HCT116 (cell line): Measurements from ENCODE around the gene SLC5A5. TPM values are rescaled to one million over a fixed set of nuclear protein-coding genes. Genes with fewer than 3 reads are reported as not detected.

ENCODE experiments used
- ATAC-seq: fragments of 200-7000 bp; cut with Tn5 transposase; 2 replicates; pipeline ENCODE4 v1.9.1; 2020; ENCODE audit warnings: mild to moderate bottlenecking, moderate library complexity
- BruUV-seq: library from RNA; stranded (reverse); fragments of 400-500 nt; replicated peaks from 2 replicates; lab custom pipeline; 2021; lab: Mats Ljungman, UMichigan
- CTCF ChIA-PET: fragments of 300-600 bp; sonication (Branson Sonifier 250); formaldehyde crosslinking; loops from one replicate; lab custom pipeline; 2021; ENCODE audit warnings: antibody characterized with exemption; lab: Charles Lee
- POLR2A ChIA-PET: fragments of 300-600, 350-600 bp; sonication (Branson Sonifier 250); formaldehyde crosslinking; loops from one replicate; lab custom pipeline; 2021; ENCODE audit warnings: antibody characterized with exemption; lab: Charles Lee
- RAD21 ChIA-PET, 2 experiments: fragments of 300-600 bp; sonication (Branson Sonifier 250); formaldehyde crosslinking; loops; one replicate each; lab custom pipeline; 2023; ENCODE audit warnings: low total read pairs in 2 of 2; ENCODE audit not compliant: uncharacterized antibody in 2 of 2, unreplicated experiment in 2 of 2, low non-redundant PET in 1 of 2; lab: Charles Lee
- DNase-seq: peaks from one replicate; pipeline ENCODE4 v3.0.0-alpha.2; 2010; ENCODE audit warnings: low read depth, low spot score
- H2AFZ ChIP-seq: fragments of 200-600 bp; shearing (Covaris generic), sonication (generic); 2 replicates; pipeline ENCODE4 v1.6.1; 2017; ENCODE audit warnings: low read depth, mixed run types, mixed read lengths, antibody characterized with exemption, low read length; ENCODE audit not compliant: poor library complexity, severe bottlenecking
- H3K27ac ChIP-seq: 2 replicates; pipeline ENCODE4 v1.5.1; 2012; ENCODE audit warnings: low read depth, low read length
- H3K27me3 ChIP-seq: fragments of 200-600 bp; sonication (generic); 2 replicates; pipeline ENCODE4 v1.6.1; 2016; ENCODE audit warnings: mixed run types, low read length, mixed read lengths; ENCODE audit not compliant: insufficient read depth
- H3K36me3 ChIP-seq, 2 experiments: fragments of 200-500 bp in 1 of 2; fragments of 200-600 bp in 1 of 2; sonication (Bioruptor generic) in 1 of 2; sonication (generic) in 1 of 2; 2 replicates each; pipeline versions ENCODE4 v1.5.1 to v1.6.1; 2014 to 2016; ENCODE audit warnings: low read length in 2 of 2, inconsistent platforms in 1 of 2, mixed read lengths in 1 of 2, mixed run types in 1 of 2; ENCODE audit not compliant: insufficient read depth in 2 of 2, control insufficient read depth in 1 of 2
- H3K4me1 ChIP-seq, 2 experiments: fragments of 200-600 bp in 1 of 2; sonication (generic) in 1 of 2; 2 replicates each; pipeline versions ENCODE4 v1.5.1 to v1.6.1; 2012 to 2017; ENCODE audit warnings: low read length in 2 of 2, inconsistent platforms in 1 of 2, mild to moderate bottlenecking in 1 of 2, mixed read lengths in 1 of 2, mixed run types in 1 of 2, moderate library complexity in 1 of 2; ENCODE audit not compliant: insufficient read depth in 2 of 2, control insufficient read depth in 1 of 2
- H3K4me2 ChIP-seq: fragments of 200-600 bp; sonication (generic); 2 replicates; pipeline ENCODE4 v1.6.1; 2017; ENCODE audit warnings: mixed run types, low read length, mixed read lengths
- H3K4me3 ChIP-seq, 2 experiments: fragments of 200-600 bp in 1 of 2; sonication (generic) in 1 of 2; replicated peaks in 1 of 2; 2 replicates each; pipeline ENCODE4 v1.5.1; 2011 to 2016; ENCODE audit warnings: low read length in 2 of 2, control low read depth in 1 of 2, low read depth in 1 of 2, mild to moderate bottlenecking in 1 of 2, mixed read lengths in 1 of 2, mixed run types in 1 of 2
- H3K79me2 ChIP-seq: fragments of 200-600 bp; sonication (generic); 2 replicates; pipeline ENCODE4 v1.6.1; 2017; ENCODE audit warnings: mild to moderate bottlenecking, mixed run types, low read length, moderate library complexity, mixed read lengths; ENCODE audit not compliant: insufficient read depth
- H3K9ac ChIP-seq: fragments of 200-600 bp; sonication (generic); 2 replicates; pipeline ENCODE4 v1.6.1; 2016; ENCODE audit warnings: low read length, mixed read lengths
- H3K9me2 ChIP-seq: fragments of 200-600 bp; sonication (generic), shearing (Covaris generic); 2 replicates; pipeline ENCODE4 v1.6.1; 2017; ENCODE audit warnings: mixed run types, mild to moderate bottlenecking, moderate library complexity; ENCODE audit not compliant: insufficient read depth
- H3K9me3 ChIP-seq, 2 experiments: fragments of 200-500 bp in 1 of 2; fragments of 200-600 bp in 1 of 2; sonication (Bioruptor generic) in 1 of 2; sonication (generic) in 1 of 2; 2 replicates each; pipeline ENCODE4 v1.6.1; 2014 to 2017; ENCODE audit warnings: low read length in 2 of 2, mixed read lengths in 2 of 2, inconsistent platforms in 1 of 2, low read depth in 1 of 2, mild to moderate bottlenecking in 1 of 2, mixed run types in 1 of 2, moderate library complexity in 1 of 2; ENCODE audit not compliant: control insufficient read depth in 1 of 2, insufficient read depth in 1 of 2
- H4K20me1 ChIP-seq: fragments of 200-600 bp; sonication (generic), shearing (Covaris generic); 2 replicates; pipeline ENCODE4 v1.6.1; 2017; ENCODE audit warnings: mixed run types, mild to moderate bottlenecking, moderate library complexity; ENCODE audit not compliant: insufficient read depth
- ATF3 ChIP-seq: IDR thresholded peaks from 2 replicates; pipeline ENCODE4 v1.6.1; 2012
- CBX3 ChIP-seq: IDR thresholded peaks from 2 replicates; pipeline ENCODE4 v1.6.1; 2012; ENCODE audit warnings: low read depth
- CTCF ChIP-seq, 3 experiments: fragments of 200-600 bp in 1 of 3; sonication (generic) in 1 of 3; IDR thresholded peaks in 2 of 3; conservative IDR thresholded peaks in 1 of 3; 2 replicates each; pipeline ENCODE4 v1.5.1; 2012 to 2017; ENCODE audit warnings: low read depth in 2 of 3, low read length in 2 of 3, antibody characterized with exemption in 1 of 3, borderline replicate concordance in 1 of 3, control low read depth in 1 of 3, mild to moderate bottlenecking in 1 of 3, mixed read lengths in 1 of 3, mixed run types in 1 of 3, moderate library complexity in 1 of 3; ENCODE audit not compliant: insufficient read depth in 1 of 3
- JUND ChIP-seq: IDR thresholded peaks from 2 replicates; pipeline ENCODE4 v1.6.1; 2012
- MAX ChIP-seq: IDR thresholded peaks from 2 replicates; pipeline ENCODE4 v1.6.1; 2012
- POLR2A ChIP-seq: IDR thresholded peaks from 2 replicates; pipeline ENCODE4 v1.7.0; 2011; ENCODE audit warnings: borderline replicate concordance; ENCODE audit not compliant: insufficient read depth, insufficient read length; ENCODE audit errors: extremely low read depth
- POLR2AphosphoS5 ChIP-seq: IDR thresholded peaks from 2 replicates; pipeline ENCODE4 v1.6.1; 2011; ENCODE audit warnings: mild to moderate bottlenecking, low read depth, low read length, moderate library complexity
- SIN3A ChIP-seq: IDR thresholded peaks from 2 replicates; pipeline ENCODE4 v1.6.1; 2012; ENCODE audit warnings: low read depth
- SP1 ChIP-seq: IDR thresholded peaks from 2 replicates; pipeline ENCODE4 v1.6.1; 2012; ENCODE audit warnings: low read depth
- YY1 ChIP-seq: IDR thresholded peaks from 2 replicates; pipeline ENCODE4 v1.6.1; 2011; ENCODE audit warnings: low read length, low read depth, moderate library complexity, mild to moderate bottlenecking; ENCODE audit not compliant: insufficient replicate concordance; ENCODE audit errors: extremely low read depth
- ZFX ChIP-seq: fragments of 450-650 bp; IDR thresholded peaks from 2 replicates; pipeline ENCODE4 v1.6.1; 2017
- intact Hi-C: fragments of 100-400 bp; cut with micrococcal nuclease; formaldehyde crosslinking; loops from 2 replicates; pipeline ENCODE4 v1.10.0; 2022
- total RNA-seq: library from RNA; stranded (reverse); gene quantifications from one replicate; pipeline ENCODE4 v1.2.1, GENCODE V29; 2021; ENCODE audit not compliant: unreplicated experiment

SLC5A5 gene
- total RNA-seq, 1 experiment from 2014 or later, result 0.59 TPM

- Histone ChIP-seq H2AFZ (no peak overlapping the region), H4K20me1 (no peaks in the 10 kb centered on the region)
- no peak for DNase-seq
- TF ChIP-seq JUND (no peak), YY1 (no peak), SP1 (no peak), POLR2A (no peak), CBX3 (no peak), POLR2AphosphoS5 (no peak), ATF3 (no peak), CTCF (IDR thresholded peaks at IDR 0.05 in 2 of 3, conservative IDR thresholded peaks at IDR 0.05 in 1 of 3; ENCODE audit: borderline replicate concordance in 1 of 3, insufficient read depth in 1 of 3, low read depth in 2 of 3, low read length in 2 of 3) (no peak), ZFX (no peak), MAX (no peak), SIN3A (no peak)
- TF ChIP-seq, all 23 proteins: peak for 0
- H3K27me3 ChIP-seq, result no peaks in the 10 kb centered on the region
- peaks cover 46% of the 10 kb centered on the region for H3K79me2 ChIP-seq
- peaks cover 7 to 15% of the 10 kb centered on the region in 2 experiments for H3K4me1 ChIP-seq
- H3K9me3 ChIP-seq, result no peaks in the 10 kb centered on the region
- ATAC-seq, result no peak
- intact Hi-C loops, result loop anchor here (10.0 kb wide), 1 partner anchor 317 kb away; a partner anchor contains a TSS
- H3K9me2 ChIP-seq, result no peaks in the 10 kb centered on the region
- no peak overlapping the region for H3K4me2 ChIP-seq
- RAD21 ChIA-PET, result interaction anchor here in 1 of 2 experiments (1.1 to 1.4 kb wide), 2 partner anchors 57 to 60 kb away, joined by 3 to 16 read pairs; no protein-coding TSS in a partner anchor
- CTCF ChIA-PET, result interaction anchor here (0.7 to 6.7 kb wide), 11 partner anchors 10 to 254 kb away, joined by 3 to 127 read pairs (median 4); partner anchors contain the start of genes RPL18A and SLC5A5
- POLR2A ChIA-PET, result interaction anchor here (1.0 to 1.4 kb wide), 3 partner anchors 59 to 78 kb away, joined by 3 to 4 read pairs (median 3); no protein-coding TSS in a partner anchor
- H3K36me3 ChIP-seq, result peaks cover 9 to 22% of the 10 kb centered on the region in 2 experiments; a peak in 3 of 4 replicates
- no peak overlapping the region for H3K9ac ChIP-seq
- no peak overlapping the region for H3K27ac ChIP-seq
- no peak overlapping the region for H3K4me3 ChIP-seq
- no TSS peak for BruUV-seq
These were observed 65.7 kb downstream of the SLC5A5 start for GRCh38 chr19:17937371-17937900.
